Naive thymus-derived CD8-positive, alpha-beta T cell (primary cell): ENCODE measurements around the gene TIRAP. TPM values are rescaled to one million over a fixed set of nuclear protein-coding genes. Genes with fewer than 3 reads are reported as not detected.
"Not testable (repeated sequence)": the region's sequence is repeated elsewhere in the genome, so short reads cannot be mapped to it uniquely, and the experiment has no call there.

ENCODE experiments used
- ATAC-seq, 2 donors: fragments of 150-1000 bp; cut with Tn5 transposase in 1 of 2; sonication (Bioruptor Pico), chemical (Tn5 transposase) in 1 of 2; 1 replicate in 1 of 2; 2 replicates in 1 of 2; pipeline ENCODE4 v1.10.0; 2021; ENCODE audit warnings: mild to moderate bottlenecking in 2 of 2, moderate library complexity in 2 of 2
- POLR2A ChIA-PET: fragments of 350-600 bp; sonication (Branson Sonifier 250); formaldehyde crosslinking; loops from one replicate; lab custom pipeline; 2021; ENCODE audit warnings: antibody characterized with exemption; lab: Charles Lee
- DNase-seq, 10 donors: peaks; one replicate each; pipeline versions ENCODE4 v3.0.0 to v3.0.0-alpha.2; 2020 to 2022
- H3K27ac Mint-ChIP-seq, 10 donors: one replicate each; pipeline ENCODE4 v1.8.0; 2020 to 2022; ENCODE audit warnings: mild to moderate bottlenecking in 10 of 10, mixed read lengths in 10 of 10, moderate library complexity in 4 of 10, inconsistent platforms in 1 of 10
- H3K27me3 Mint-ChIP-seq, 5 donors: one replicate each; pipeline ENCODE4 v1.8.0; 2021 to 2022; ENCODE audit warnings: mixed read lengths in 5 of 5
- H3K36me3 Mint-ChIP-seq, 3 donors: one replicate each; pipeline ENCODE4 v1.8.0; 2020 to 2022; ENCODE audit warnings: mixed read lengths in 3 of 3, mild to moderate bottlenecking in 2 of 3, inconsistent platforms in 1 of 3
- H3K4me1 Mint-ChIP-seq, 4 donors: one replicate each; pipeline ENCODE4 v1.8.0; 2021 to 2022; ENCODE audit warnings: mixed read lengths in 4 of 4
- H3K4me3 Mint-ChIP-seq, 10 donors: one replicate each; pipeline ENCODE4 v1.8.0; 2020 to 2022; ENCODE audit warnings: mild to moderate bottlenecking in 10 of 10, mixed read lengths in 10 of 10, moderate library complexity in 6 of 10, inconsistent platforms in 1 of 10
- H3K9me3 Mint-ChIP-seq, 9 donors: one replicate each; pipeline ENCODE4 v1.8.0; 2020 to 2022; ENCODE audit warnings: mixed read lengths in 9 of 9, mild to moderate bottlenecking in 3 of 9, inconsistent platforms in 1 of 9, moderate library complexity in 1 of 9
- polyA plus RNA-seq, 3 donors: library from polyadenylated mRNA; unstranded; fragments of 300-500 nt; fragmentation: Illumina TruSeq; gene quantifications; one replicate each; pipeline ENCODE4 v1.2.3, GENCODE V29; 2021
- total RNA-seq, 8 experiments: library from RNA in 2 of 8; stranded (reverse) in 2 of 8; gene quantifications; one replicate each; pipeline ENCODE4 v1.2.3 and lab custom pipeline; 2021 to 2026

The TIRAP gene
- total RNA-seq (10 to 100 TPM; 19.0 to 22.1 TPM), polyA plus RNA-seq (10 to 100 TPM in 1 of 3 donors, 1 to 10 TPM in 2; 7.4 to 11.6 (median 8.3) TPM), total RNA-seq (lab: John Stamatoyannopoulos, UW) (4.0 to 14.3 (median 12.0) reads per million in 6 experiments)

GRCh38 chr11:126282736-126283591 lies at the start of gene TIRAP:
TIRAP (plus strand) TSS chr11:126283093; CDS start chr11:126290895, 7,802 bp downstream.
- H3K36me3 Mint-ChIP-seq: peaks cover 0 to 14% (median 0%) of the 10 kb centered on the region in 3 donors
- POLR2A ChIA-PET: interaction anchor here (0.7 to 5.8 kb wide), 10 partner anchors 12 to 1333 kb away, joined by 3 to 91 read pairs (median 5); partner anchors contain the start of genes DCPS, FAM118B, FOXRED1 and RPUSD4
- peak; percentile 51 to 82 (median 66) for DNase-seq
- H3K27ac Mint-ChIP-seq: peak within 1 kb of the TSS; percentile 95 to 99 (median 98)
- peaks cover 29 to 57% (median 51%) of the 10 kb centered on the region in 4 donors for H3K4me1 Mint-ChIP-seq
- H3K4me3 Mint-ChIP-seq: peak within 1 kb of the TSS; percentile 90 to 100 (median 95)
- no peaks in the 10 kb centered on the region for H3K9me3 Mint-ChIP-seq
- H3K27me3 Mint-ChIP-seq: no peaks in the 10 kb centered on the region
- peak; percentile 71 to 80 for ATAC-seq

GRCh38 chr11:126233391-126233790 lies 49.5 kb upstream of the TIRAP start:
- Mint-ChIP-seq H3K4me1 (peaks cover 0 to 3% (median under 1%) of the 10 kb centered on the region in 4 donors), H3K27me3 (no peaks in the 10 kb centered on the region), H3K4me3 (no peak overlapping the region), H3K36me3 (peaks cover 7 to 49% (median 9%) of the 10 kb centered on the region in 3 donors), H3K27ac (no peak overlapping the region), H3K9me3 (no peaks in the 10 kb centered on the region)
- ATAC-seq (no peak), DNase-seq (no peak)
- POLR2A ChIA-PET: no interaction called here

GRCh38 chr11:126246636-126247035 lies 36.3 kb upstream of the TIRAP start:
- H3K36me3 Mint-ChIP-seq: peaks cover 0 to 54% (median 7%) of the 10 kb centered on the region in 3 donors

GRCh38 chr11:126253265-126253664 lies 29.6 kb upstream of the TIRAP start:
- H3K9me3 Mint-ChIP-seq: no peaks in the 10 kb centered on the region
- ATAC-seq: no peak
- H3K27ac Mint-ChIP-seq: peak overlapping the region in 3 of 10 donors; percentile 9 to 27 (median 18)
- POLR2A ChIA-PET: no interaction called here
- peaks cover 0 to 38% (median 4%) of the 10 kb centered on the region in 3 donors for H3K36me3 Mint-ChIP-seq
- H3K27me3 Mint-ChIP-seq: no peaks in the 10 kb centered on the region
- peaks cover 0 to 3% (median 0%) of the 10 kb centered on the region in 4 donors for H3K4me1 Mint-ChIP-seq
- H3K4me3 Mint-ChIP-seq: no peak overlapping the region
- DNase-seq: no peak

More at GRCh38 chr11:126246636-126247035, 36.3 kb upstream of the TIRAP start:
- Mint-ChIP-seq H3K4me1 (no peaks in the 10 kb centered on the region), H3K4me3 (no peak overlapping the region), H3K9me3 (no peaks in the 10 kb centered on the region), H3K27me3 (no peaks in the 10 kb centered on the region), H3K27ac (peak overlapping the region in 1 of 10 donors; percentile 22)
- ATAC-seq: no peak
- no peak for DNase-seq
- POLR2A ChIA-PET: no interaction called here

- ATAC-seq (no peak), DNase-seq (no peak)
- H3K9me3 Mint-ChIP-seq: no peaks in the 10 kb centered on the region
- H3K27me3 Mint-ChIP-seq: no peaks in the 10 kb centered on the region
- H3K27ac Mint-ChIP-seq: peak overlapping the region in 3 of 10 donors; percentile 22 to 46 (median 24)
- peaks cover 0 to 3% (median 0%) of the 10 kb centered on the region in 4 donors for H3K4me1 Mint-ChIP-seq
- H3K4me3 Mint-ChIP-seq: no peak overlapping the region
- H3K36me3 Mint-ChIP-seq: peaks cover 0 to 33% (median 4%) of the 10 kb centered on the region in 3 donors
- POLR2A ChIA-PET: no interaction called here
These were observed 28.1 kb upstream of the TIRAP start for GRCh38 chr11:126254819-126255218.

GRCh38 chr11:126255507-126255906 lies 27.4 kb upstream of the TIRAP start:
- H3K27me3 Mint-ChIP-seq, H3K4me3 Mint-ChIP-seq, DNase-seq, ATAC-seq, H3K9me3 Mint-ChIP-seq, H3K4me1 Mint-ChIP-seq, POLR2A ChIA-PET: not testable (repeated sequence)
- H3K36me3 Mint-ChIP-seq: peaks cover 0 to 36% (median 4%) of the 10 kb centered on the region in 3 donors
- peak overlapping the region in 2 of 10 donors; percentile 46 to 75 for H3K27ac Mint-ChIP-seq

- H3K36me3 Mint-ChIP-seq: peaks cover 0 to 36% (median 4%) of the 10 kb centered on the region in 3 donors
- peaks cover 0 to 3% (median 0%) of the 10 kb centered on the region in 4 donors for H3K4me1 Mint-ChIP-seq
- no peaks in the 10 kb centered on the region for H3K9me3 Mint-ChIP-seq
- peak overlapping the region in 4 of 10 donors; percentile 25 to 78 (median 36) for H3K27ac Mint-ChIP-seq
- no peaks in the 10 kb centered on the region for H3K27me3 Mint-ChIP-seq
- POLR2A ChIA-PET: no interaction called here
- H3K4me3 Mint-ChIP-seq: no peak overlapping the region
- DNase-seq: no peak
- ATAC-seq: no peak
These were observed 26.7 kb upstream of the TIRAP start for GRCh38 chr11:126256216-126256615.

GRCh38 chr11:126257144-126257543 lies 25.7 kb upstream of the TIRAP start:
- POLR2A ChIA-PET: no interaction called here
- Mint-ChIP-seq H3K36me3 (peaks cover 0 to 36% (median 4%) of the 10 kb centered on the region in 3 donors), H3K4me3 (no peak overlapping the region), H3K27me3 (no peaks in the 10 kb centered on the region), H3K9me3 (no peaks in the 10 kb centered on the region), H3K27ac (peak overlapping the region in 4 of 10 donors; percentile 25 to 78 (median 40)), H3K4me1 (peaks cover 0 to 3% (median under 1%) of the 10 kb centered on the region in 4 donors)
- DNase-seq (no peak), ATAC-seq (no peak)

- peak overlapping the region in 8 of 10 donors; percentile 18 to 58 (median 30) for H3K27ac Mint-ChIP-seq
- DNase-seq (no peak), ATAC-seq (no peak)
- no peaks in the 10 kb centered on the region for H3K9me3 Mint-ChIP-seq
- peaks cover 0 to 3% (median under 1%) of the 10 kb centered on the region in 4 donors for H3K4me1 Mint-ChIP-seq
- H3K4me3 Mint-ChIP-seq: no peak overlapping the region
- H3K36me3 Mint-ChIP-seq: peaks cover 0 to 42% (median 4%) of the 10 kb centered on the region in 3 donors
- POLR2A ChIA-PET: no interaction called here
- H3K27me3 Mint-ChIP-seq: no peaks in the 10 kb centered on the region
These were observed 25.1 kb upstream of the TIRAP start for GRCh38 chr11:126257764-126258163.

GRCh38 chr11:126262216-126262615 lies 20.7 kb upstream of the TIRAP start:
- no peak for ATAC-seq
- POLR2A ChIA-PET: interaction anchor here (1.6 kb wide), 1 partner anchor 49 kb away, joined by 3 read pairs; no protein-coding TSS in a partner anchor
- H3K4me3 Mint-ChIP-seq: no peak overlapping the region
- H3K27ac Mint-ChIP-seq: peak overlapping the region in 1 of 10 donors; percentile 1
- no peaks in the 10 kb centered on the region for H3K27me3 Mint-ChIP-seq
- no peak for DNase-seq
- no peaks in the 10 kb centered on the region for H3K9me3 Mint-ChIP-seq
- peaks cover 0 to 72% (median 18%) of the 10 kb centered on the region in 3 donors for H3K36me3 Mint-ChIP-seq
- peaks cover 8 to 15% (median 11%) of the 10 kb centered on the region in 4 donors for H3K4me1 Mint-ChIP-seq

GRCh38 chr11:126263489-126263888 lies 19.4 kb upstream of the TIRAP start:
- no peaks in the 10 kb centered on the region for H3K27me3 Mint-ChIP-seq
- H3K27ac Mint-ChIP-seq: peak overlapping the region in 4 of 10 donors; percentile 45 to 83 (median 60)
- DNase-seq (no peak), ATAC-seq (no peak)
- POLR2A ChIA-PET: interaction anchor here (1.6 kb wide), 1 partner anchor 50 kb away, joined by 3 read pairs; no protein-coding TSS in a partner anchor
- no peaks in the 10 kb centered on the region for H3K9me3 Mint-ChIP-seq
- H3K4me1 Mint-ChIP-seq: peaks cover 9 to 24% (median 20%) of the 10 kb centered on the region in 4 donors
- peaks cover 0 to 69% (median 18%) of the 10 kb centered on the region in 3 donors for H3K36me3 Mint-ChIP-seq
- H3K4me3 Mint-ChIP-seq: no peak overlapping the region

- Mint-ChIP-seq H3K27me3 (peaks cover 0 to 1% (median 0%) of the 10 kb centered on the region in 5 donors), H3K4me1 (peaks cover 23 to 47% (median 37%) of the 10 kb centered on the region in 4 donors), H3K9me3 (no peaks in the 10 kb centered on the region), H3K4me3 (peak overlapping the region in 4 of 10 donors; percentile 22 to 60 (median 46)), H3K27ac (peak overlapping the region in 9 of 10 donors; percentile 12 to 98 (median 60)), H3K36me3 (peaks cover 0 to 61% (median 18%) of the 10 kb centered on the region in 3 donors)
- ATAC-seq: no peak
- DNase-seq: no peak
- POLR2A ChIA-PET: no interaction called here
These were observed 17.1 kb upstream of the TIRAP start for GRCh38 chr11:126265811-126266210.
